ENCODE results near the gene PTCH2. TPM values are rescaled to one million over a fixed set of nuclear protein-coding genes. Genes with fewer than 3 reads are reported as not detected.

The PTCH2 gene
- total RNA-seq, 4 donors from 2014 or later: 0.09 to 0.19 TPM; not detected in 2

DNA sequence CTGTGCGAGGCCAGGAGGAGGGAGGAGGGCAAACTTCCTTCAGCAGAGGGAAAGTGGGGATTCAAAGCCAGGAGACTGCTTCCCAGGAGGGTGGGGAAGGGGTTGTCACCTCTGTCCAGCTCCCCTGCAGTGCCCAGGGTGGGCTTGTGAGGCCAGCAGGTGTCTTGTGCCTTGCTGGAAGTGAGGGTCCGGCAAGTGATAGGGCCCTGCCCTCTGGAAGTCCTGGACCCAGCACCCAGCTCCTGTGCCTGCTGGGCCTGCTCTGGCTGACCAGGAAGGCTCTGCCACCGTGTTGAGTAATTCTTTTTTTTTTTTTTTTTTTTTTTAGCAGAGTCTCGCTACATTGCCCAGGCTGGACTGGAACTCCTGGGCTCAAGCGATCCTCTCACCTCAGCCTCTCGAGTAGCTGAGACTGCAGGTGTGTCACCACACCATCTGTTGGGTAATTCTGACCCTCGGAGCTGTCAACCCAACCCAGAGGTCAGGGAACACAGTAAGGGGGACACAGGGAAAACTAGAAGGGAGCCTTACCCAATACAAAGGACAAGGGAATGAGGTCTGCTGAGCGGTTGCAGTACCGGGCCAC lies 56.1 kb downstream of the PTCH2 start:
- no peak for TF ChIP-seq POLR2A (IDR thresholded peaks at IDR 0.05)
- TF ChIP-seq, protein P1, sequence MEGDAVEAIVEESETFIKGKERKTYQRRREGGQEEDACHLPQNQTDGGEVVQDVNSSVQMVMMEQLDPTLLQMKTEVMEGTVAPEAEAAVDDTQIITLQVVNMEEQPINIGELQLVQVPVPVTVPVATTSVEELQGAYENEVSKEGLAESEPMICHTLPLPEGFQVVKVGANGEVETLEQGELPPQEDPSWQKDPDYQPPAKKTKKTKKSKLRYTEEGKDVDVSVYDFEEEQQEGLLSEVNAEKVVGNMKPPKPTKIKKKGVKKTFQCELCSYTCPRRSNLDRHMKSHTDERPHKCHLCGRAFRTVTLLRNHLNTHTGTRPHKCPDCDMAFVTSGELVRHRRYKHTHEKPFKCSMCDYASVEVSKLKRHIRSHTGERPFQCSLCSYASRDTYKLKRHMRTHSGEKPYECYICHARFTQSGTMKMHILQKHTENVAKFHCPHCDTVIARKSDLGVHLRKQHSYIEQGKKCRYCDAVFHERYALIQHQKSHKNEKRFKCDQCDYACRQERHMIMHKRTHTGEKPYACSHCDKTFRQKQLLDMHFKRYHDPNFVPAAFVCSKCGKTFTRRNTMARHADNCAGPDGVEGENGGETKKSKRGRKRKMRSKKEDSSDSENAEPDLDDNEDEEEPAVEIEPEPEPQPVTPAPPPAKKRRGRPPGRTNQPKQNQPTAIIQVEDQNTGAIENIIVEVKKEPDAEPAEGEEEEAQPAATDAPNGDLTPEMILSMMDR (IDR thresholded peaks at IDR 0.05): no peak
- WGBS, 2 donors: 74 to 81% methylated on average over 4 to 5 of the region's 9 CpGs
- no peak for DNase-seq
- peak overlapping the region in 3 of 4 donors; percentile 24 to 81 (median 77) for H3K27ac ChIP-seq
- H3K9me3 ChIP-seq: no peaks in the 10 kb centered on the region
- H3K27me3 ChIP-seq: no peaks in the 10 kb centered on the region
- peaks cover 0 to 4% (median 0%) of the 10 kb centered on the region in 3 donors for H3K36me3 ChIP-seq
- intact Hi-C loops (cut with DNase I): loop anchor here (10.0 kb wide), 1 partner anchor 48 kb away; no protein-coding TSS in a partner anchor
- H3K4me3 ChIP-seq: peak overlapping the region in 2 of 4 donors; percentile 51 to 63
- H3K4me1 ChIP-seq: peaks cover 20 to 45% (median 27%) of the 10 kb centered on the region in 3 donors

DNA sequence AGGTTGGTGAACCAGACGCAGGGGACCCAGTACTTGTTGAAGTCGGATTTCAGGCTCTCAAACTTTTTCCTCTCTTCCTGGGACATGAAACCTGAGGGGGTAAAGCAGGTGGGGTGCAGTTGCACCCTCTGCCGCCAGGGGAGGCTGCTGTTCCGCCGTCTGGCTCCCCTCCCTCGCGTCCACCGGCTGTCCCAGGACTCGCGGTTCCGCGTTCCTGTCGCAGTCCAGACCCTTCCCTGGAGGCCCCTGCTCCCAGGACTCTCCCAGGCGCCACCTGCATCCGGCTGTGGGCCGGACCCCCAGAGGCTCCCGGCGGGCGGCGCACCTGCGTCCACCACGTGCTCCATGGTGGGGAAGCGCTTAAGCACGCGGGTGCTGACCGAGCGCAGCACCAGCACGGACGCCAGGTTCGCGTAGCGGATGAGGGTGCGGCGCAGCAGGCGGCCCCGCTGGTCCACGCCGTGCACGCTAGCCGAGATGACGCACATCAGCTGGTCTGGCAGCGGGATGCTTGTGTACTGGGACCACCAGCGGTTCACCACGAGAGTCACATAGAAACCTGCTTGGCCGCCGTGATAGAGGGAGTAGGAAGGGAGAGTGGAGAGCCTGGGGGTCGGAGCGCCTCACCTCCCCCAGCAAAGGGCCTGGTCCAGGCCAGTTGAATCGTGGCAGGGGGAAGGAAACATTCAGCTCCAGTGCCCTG lies 56.8 kb downstream of the PTCH2 start:
- 13 to 16% methylated on average over 3 to 10 of the region's 49 CpGs for WGBS, 2 donors
- DNase-seq: no peak
- intact Hi-C loops (cut with DNase I): loop anchor here (10.0 kb wide), 1 partner anchor 49 kb away; no protein-coding TSS in a partner anchor

DNA sequence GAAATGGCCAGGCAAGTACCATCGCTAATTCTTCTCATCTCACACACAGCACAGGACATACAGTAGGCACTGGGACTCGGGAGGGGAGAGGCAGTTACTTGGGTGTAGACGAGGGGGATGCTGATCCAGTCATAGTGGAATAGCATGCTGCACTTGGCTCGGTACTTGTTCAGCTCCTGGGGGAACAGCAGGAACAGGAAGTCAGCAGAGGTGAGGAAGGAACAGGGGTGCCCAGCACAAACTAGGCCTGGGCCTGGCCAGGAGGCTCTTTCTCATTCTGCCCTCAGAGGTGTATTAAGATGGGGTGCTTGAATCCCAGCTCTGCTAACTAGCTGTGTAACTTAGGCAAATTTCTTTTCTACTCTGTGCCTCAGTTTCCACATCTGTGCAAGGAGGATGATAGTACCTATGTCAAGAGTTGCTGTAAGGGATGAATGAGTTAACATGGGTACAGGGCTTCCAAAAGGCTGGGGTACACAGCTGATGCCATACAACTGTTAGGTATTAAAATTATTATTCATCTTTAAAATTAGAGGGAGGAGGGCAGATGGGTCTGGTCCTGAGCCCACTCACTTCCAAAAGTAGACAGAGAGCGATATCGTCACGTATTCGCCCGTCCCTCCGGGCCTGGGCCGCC lies 57.4 kb downstream of the PTCH2 start:
- intact Hi-C loops (cut with DNase I): loop anchor here (10.0 kb wide), 1 partner anchor 49 kb away; no protein-coding TSS in a partner anchor
- WGBS, 2 donors: 35 to 39% methylated on average over 11 of the region's 11 CpGs
- Histone ChIP-seq H3K27me3 (no peaks in the 10 kb centered on the region), H3K4me3 (peak overlapping the region in 3 of 4 donors; percentile 51 to 63 (median 57)), H3K9me3 (no peaks in the 10 kb centered on the region), H3K4me1 (peaks cover 20 to 45% (median 27%) of the 10 kb centered on the region in 3 donors), H3K27ac (peak overlapping the region in 3 of 4 donors; percentile 24 to 81 (median 77)), H3K36me3 (peaks cover 0 to 18% (median 7%) of the 10 kb centered on the region in 3 donors)
- TF ChIP-seq POLR2A (IDR thresholded peaks at IDR 0.05): no peak
- TF ChIP-seq, protein P1 (IDR thresholded peaks at IDR 0.05): no peak
- no peak for DNase-seq

More for the DNA sequence above, 56.8 kb downstream of the PTCH2 start:
- H3K4me3 ChIP-seq: peak overlapping the region; percentile 34 to 63 (median 54)
- H3K27me3 ChIP-seq: no peaks in the 10 kb centered on the region
- no peak for TF ChIP-seq POLR2A (IDR thresholded peaks at IDR 0.05)
- TF ChIP-seq, protein P1 (IDR thresholded peaks at IDR 0.05): peak; percentile 98 to 100 (median 100)
- no peaks in the 10 kb centered on the region for H3K9me3 ChIP-seq
- peaks cover 20 to 45% (median 27%) of the 10 kb centered on the region in 3 donors for H3K4me1 ChIP-seq
- peak overlapping the region in 3 of 4 donors; percentile 24 to 81 (median 77) for H3K27ac ChIP-seq
- H3K36me3 ChIP-seq: peaks cover 0 to 11% (median 2%) of the 10 kb centered on the region in 3 donors

DNA sequence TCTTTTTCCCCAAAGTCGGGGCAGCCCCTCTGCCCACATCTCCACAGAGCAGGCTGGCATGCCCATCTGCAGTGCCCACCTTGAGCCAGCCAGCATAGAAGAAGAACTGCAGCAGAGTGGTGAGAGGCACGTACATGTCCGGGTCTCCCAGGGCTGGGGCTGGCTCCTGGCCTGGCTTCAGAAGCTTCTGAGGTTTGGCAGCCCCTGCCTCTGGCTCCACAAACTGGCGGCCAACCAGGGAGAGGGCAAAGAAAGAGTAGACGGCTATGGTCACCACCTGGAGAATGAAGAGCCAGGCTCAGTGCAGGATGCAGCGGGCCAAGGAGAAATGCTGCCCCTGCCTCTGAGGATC lies 58.0 kb downstream of the PTCH2 start:
- Histone ChIP-seq H3K9me3 (no peaks in the 10 kb centered on the region), H3K27me3 (no peaks in the 10 kb centered on the region), H3K4me1 (peaks cover 20 to 43% (median 27%) of the 10 kb centered on the region in 3 donors), H3K4me3 (no peak overlapping the region), H3K36me3 (peaks cover 0 to 24% (median 9%) of the 10 kb centered on the region in 3 donors), H3K27ac (no peak overlapping the region)
- intact Hi-C loops (cut with DNase I): loop anchor here (10.0 kb wide), 1 partner anchor 50 kb away; no protein-coding TSS in a partner anchor
- WGBS, 2 donors: 90 to 100% methylated on average over 2 of the region's 6 CpGs
- TF ChIP-seq, protein P1 (IDR thresholded peaks at IDR 0.05): no peak
- TF ChIP-seq POLR2A (IDR thresholded peaks at IDR 0.05): no peak
- no peak for DNase-seq
